GM12865 (cell line): Measurements from ENCODE around the gene SPINT2.
"Not testable (repeated sequence)": the region's sequence is repeated elsewhere in the genome, so short reads cannot be mapped to it uniquely, and the experiment has no call there.

ENCODE experiments used
- DNase-seq: peaks from one replicate; pipeline ENCODE4 v3.0.0; 2010; ENCODE audit warnings: low read depth
- H3K4me3 ChIP-seq: 2 replicates; pipeline ENCODE4 v1.5.1; 2011; ENCODE audit warnings: mild to moderate bottlenecking, low read depth, low read length, control low read depth
- CTCF ChIP-seq: IDR thresholded peaks from 2 replicates; pipeline ENCODE4 v1.5.1; 2011; ENCODE audit warnings: low read length, control low read depth, low read depth, inconsistent platforms; ENCODE audit not compliant: insufficient read depth; ENCODE audit errors: missing control alignments

Gene SPINT2

DNA sequence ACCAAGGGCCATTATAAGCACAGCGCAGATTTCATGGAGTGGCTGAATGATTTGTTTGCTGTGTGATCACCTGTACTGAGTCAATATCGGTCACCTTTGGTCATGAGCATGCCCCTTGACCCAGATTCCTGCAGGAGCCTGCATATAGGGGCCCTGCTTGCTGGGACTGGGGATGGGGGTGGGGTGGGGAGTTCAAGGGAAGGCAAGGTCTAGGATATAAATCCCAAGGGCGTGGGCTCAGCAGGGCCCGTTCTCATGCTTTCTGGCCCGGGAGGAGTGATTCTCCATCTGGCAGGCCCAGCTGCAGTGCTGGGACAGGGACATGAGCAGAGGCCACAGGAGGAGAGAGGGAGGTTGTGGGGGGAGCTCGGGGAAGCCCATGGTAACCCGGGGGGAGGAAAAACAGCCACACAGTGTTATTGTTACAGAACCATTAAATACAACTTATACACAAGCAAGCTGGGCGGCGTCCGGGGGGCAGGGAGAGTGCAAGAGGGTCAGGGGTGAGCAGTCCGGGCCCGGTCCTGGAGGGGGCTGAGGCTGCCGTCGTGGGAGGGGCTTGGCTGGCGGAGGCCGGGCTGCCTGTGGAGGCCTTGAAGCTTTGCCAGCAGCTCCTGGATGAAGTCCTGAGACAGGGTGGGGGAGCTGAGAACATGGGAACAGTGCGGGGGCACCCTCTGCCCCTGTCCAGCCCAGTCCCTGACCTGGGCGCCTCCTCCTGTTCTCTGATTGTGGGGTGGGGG lies 13.4 kb upstream of the SPINT2 start:
- no peak for DNase-seq
- TF ChIP-seq CTCF: no peak
- no peak overlapping the region for H3K4me3 ChIP-seq

- no peak for DNase-seq
- no peak for TF ChIP-seq CTCF
- no peak overlapping the region for H3K4me3 ChIP-seq
These were observed 12.8 kb upstream of the SPINT2 start for GRCh38 chr19:38251564-38252051.

DNA sequence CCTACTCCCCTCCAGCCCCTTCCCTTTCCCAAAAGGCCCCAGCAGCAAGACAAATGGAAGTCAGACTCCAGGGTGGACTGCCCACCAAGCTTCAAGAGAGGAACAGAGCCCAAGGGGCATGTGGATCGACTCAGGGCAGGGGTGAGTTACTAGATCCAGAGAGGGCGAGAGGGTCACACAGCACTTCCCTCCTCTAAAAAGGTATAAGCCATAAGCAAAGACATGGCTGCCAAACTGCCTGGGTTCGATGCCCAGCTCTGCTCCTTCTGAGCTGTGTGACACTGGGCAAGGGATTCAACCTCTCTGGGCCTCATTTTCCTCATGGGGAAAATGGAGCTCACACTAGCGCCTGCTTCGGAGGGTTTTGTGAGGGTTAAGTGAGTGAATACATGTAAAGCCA lies 12.0 kb upstream of the SPINT2 start:
- TF ChIP-seq CTCF: no peak
- DNase-seq: no peak

GRCh38 chr19:38252941-38253691 lies 11.3 kb upstream of the SPINT2 start:
- TF ChIP-seq CTCF: no peak
- no peak for DNase-seq

More for the DNA sequence above, 12.0 kb upstream of the SPINT2 start:
- H3K4me3 ChIP-seq: no peak overlapping the region

DNA sequence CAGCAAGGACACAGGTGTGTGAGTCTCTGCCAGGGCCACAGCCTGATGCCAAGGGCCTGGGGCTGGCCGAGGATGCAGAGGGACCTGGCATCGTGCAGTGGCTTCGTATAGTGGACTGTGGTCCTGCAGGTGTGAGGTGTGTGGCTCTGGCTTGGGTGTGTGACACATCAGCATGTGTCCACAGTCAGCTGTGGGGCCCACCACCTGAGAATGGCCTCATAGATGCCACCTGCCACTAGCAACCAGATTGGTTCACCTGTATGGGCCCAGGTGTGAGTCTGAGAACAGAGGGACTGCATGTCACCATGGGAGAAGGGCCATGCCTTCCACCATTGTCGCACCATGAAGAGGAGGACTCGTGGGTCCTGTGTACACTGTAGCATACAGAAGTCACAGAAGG lies 10.6 kb upstream of the SPINT2 start:
- no peak overlapping the region for H3K4me3 ChIP-seq
- no peak for TF ChIP-seq CTCF
- DNase-seq: no peak

More at GRCh38 chr19:38252941-38253691, 11.3 kb upstream of the SPINT2 start:
- no peak overlapping the region for H3K4me3 ChIP-seq

DNA sequence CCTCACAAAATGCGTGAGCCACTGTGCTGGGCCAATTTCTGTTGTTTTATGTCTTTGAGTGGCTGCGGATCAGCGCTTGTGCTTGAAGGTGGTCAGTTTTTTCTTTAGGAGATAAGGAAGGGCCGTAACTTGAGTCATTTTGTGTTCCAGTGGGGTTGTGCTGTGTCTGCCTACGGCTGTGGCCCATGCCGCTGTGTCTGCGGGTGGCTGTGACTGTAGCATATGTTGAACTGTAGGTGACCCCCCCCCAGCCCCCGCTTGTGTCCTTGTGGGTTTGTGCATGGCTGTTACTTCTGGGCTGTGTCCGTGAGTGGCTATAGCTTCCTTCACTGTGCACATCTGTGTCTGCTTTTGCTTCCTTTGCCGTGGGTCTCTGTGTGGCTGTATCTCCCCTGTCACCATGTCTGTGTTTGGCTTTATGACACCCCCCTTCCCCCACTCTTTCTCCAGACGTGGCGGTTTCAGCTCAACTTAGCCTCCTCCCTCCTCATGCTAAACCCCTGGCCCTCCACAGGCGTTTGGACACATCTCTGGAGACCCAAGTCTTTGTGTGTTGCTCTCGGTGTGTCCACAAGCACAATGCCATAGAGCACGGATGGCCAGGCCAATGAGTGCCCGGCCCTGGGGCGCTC lies 8.9 kb upstream of the SPINT2 start:
- no peak overlapping the region for H3K4me3 ChIP-seq
- no peak for DNase-seq
- TF ChIP-seq CTCF: no peak

- DNase-seq: not testable (repeated sequence)
These were observed 2.4 kb upstream of the SPINT2 start for GRCh38 chr19:38261942-38262341.

More at GRCh38 chr19:38261942-38262341, 2.4 kb upstream of the SPINT2 start:
- not testable (repeated sequence) for H3K4me3 ChIP-seq
